ENCODE measurements around the gene OSBPL5.
"Not testable (repeated sequence)": the region's sequence is repeated elsewhere in the genome, so short reads cannot be mapped to it uniquely, and the experiment has no call there.

Gene OSBPL5

GRCh38 chr11:3085052-3085451, 80.1 kb downstream of the OSBPL5 start:
- H3K36me3 Mint-ChIP-seq, result no peaks in the 10 kb centered on the region
- H3K27ac Mint-ChIP-seq, result no peak overlapping the region
- H3K4me3 Mint-ChIP-seq, result no peak overlapping the region
- no peaks in the 10 kb centered on the region for H3K4me1 Mint-ChIP-seq (ENCODE audit: low read depth)
- no peaks in the 10 kb centered on the region for H3K9me3 Mint-ChIP-seq (ENCODE audit: low read depth)
- peaks cover 6% of the 10 kb centered on the region for H3K27me3 Mint-ChIP-seq

GRCh38 chr11:3083321-3083720, 81.8 kb downstream of the OSBPL5 start:
- H3K27ac Mint-ChIP-seq, result no peak overlapping the region
- H3K27me3 Mint-ChIP-seq, result peaks cover 6% of the 10 kb centered on the region
- no peak overlapping the region for H3K4me3 Mint-ChIP-seq
- H3K4me1 Mint-ChIP-seq (ENCODE audit: low read depth), result no peaks in the 10 kb centered on the region
- no peaks in the 10 kb centered on the region for H3K36me3 Mint-ChIP-seq
- no peaks in the 10 kb centered on the region for H3K9me3 Mint-ChIP-seq (ENCODE audit: low read depth)

- no peak overlapping the region for H3K27ac Mint-ChIP-seq
- peaks cover 6% of the 10 kb centered on the region for H3K27me3 Mint-ChIP-seq
- no peaks in the 10 kb centered on the region for H3K36me3 Mint-ChIP-seq
- no peaks in the 10 kb centered on the region for H3K4me1 Mint-ChIP-seq (ENCODE audit: low read depth)
- H3K4me3 Mint-ChIP-seq, result no peak overlapping the region
- no peaks in the 10 kb centered on the region for H3K9me3 Mint-ChIP-seq (ENCODE audit: low read depth)
These were observed 83.7 kb downstream of the OSBPL5 start for GRCh38 chr11:3081386-3081751.

- Mint-ChIP-seq H3K36me3 (no peaks in the 10 kb centered on the region), H3K27ac (no peak overlapping the region), H3K4me3 (no peak overlapping the region), H3K27me3 (peaks cover 6% of the 10 kb centered on the region), H3K4me1 (ENCODE audit: low read depth) (no peaks in the 10 kb centered on the region), H3K9me3 (ENCODE audit: low read depth) (no peaks in the 10 kb centered on the region)
These were observed 84.3 kb downstream of the OSBPL5 start for GRCh38 chr11:3080733-3081385.

- Mint-ChIP-seq H3K36me3 (no peaks in the 10 kb centered on the region), H3K27ac (no peak overlapping the region), H3K27me3 (peaks cover 6% of the 10 kb centered on the region), H3K9me3 (ENCODE audit: low read depth) (no peaks in the 10 kb centered on the region), H3K4me1 (ENCODE audit: low read depth) (no peaks in the 10 kb centered on the region), H3K4me3 (no peak overlapping the region)
These were observed 85.0 kb downstream of the OSBPL5 start for GRCh38 chr11:3080104-3080503.

GRCh38 chr11:3077846-3078440, 87.2 kb downstream of the OSBPL5 start:
- H3K4me1 Mint-ChIP-seq (ENCODE audit: low read depth), result no peaks in the 10 kb centered on the region
- H3K27ac Mint-ChIP-seq, result no peak overlapping the region
- no peaks in the 10 kb centered on the region for H3K36me3 Mint-ChIP-seq
- H3K9me3 Mint-ChIP-seq (ENCODE audit: low read depth), result no peaks in the 10 kb centered on the region
- peaks cover 6% of the 10 kb centered on the region for H3K27me3 Mint-ChIP-seq
- no peak overlapping the region for H3K4me3 Mint-ChIP-seq

GRCh38 chr11:3077189-3077836, 87.8 kb downstream of the OSBPL5 start:
- H3K36me3 Mint-ChIP-seq, result no peaks in the 10 kb centered on the region
- H3K4me1 Mint-ChIP-seq (ENCODE audit: low read depth), result no peaks in the 10 kb centered on the region
- H3K9me3 Mint-ChIP-seq (ENCODE audit: low read depth), result no peaks in the 10 kb centered on the region
- no peak overlapping the region for H3K27ac Mint-ChIP-seq
- peaks cover 4% of the 10 kb centered on the region for H3K27me3 Mint-ChIP-seq
- no peak overlapping the region for H3K4me3 Mint-ChIP-seq

GRCh38 chr11:3074912-3075589, 90.1 kb downstream of the OSBPL5 start:
- Mint-ChIP-seq H3K27me3 (no peaks in the 10 kb centered on the region), H3K36me3 (no peaks in the 10 kb centered on the region), H3K4me1 (ENCODE audit: low read depth) (no peaks in the 10 kb centered on the region), H3K9me3 (ENCODE audit: low read depth) (no peaks in the 10 kb centered on the region), H3K27ac (no peak overlapping the region), H3K4me3 (no peak overlapping the region)

GRCh38 chr11:3073029-3073435, 92.1 kb downstream of the OSBPL5 start:
- Mint-ChIP-seq H3K9me3 (ENCODE audit: low read depth) (no peaks in the 10 kb centered on the region), H3K27ac (no peak overlapping the region), H3K4me1 (ENCODE audit: low read depth) (no peaks in the 10 kb centered on the region), H3K4me3 (no peak overlapping the region), H3K36me3 (no peaks in the 10 kb centered on the region), H3K27me3 (no peaks in the 10 kb centered on the region)

GRCh38 chr11:3069425-3069824, 95.7 kb downstream of the OSBPL5 start:
- Mint-ChIP-seq H3K4me3 (no peak overlapping the region), H3K4me1 (ENCODE audit: low read depth) (no peaks in the 10 kb centered on the region)

GRCh38 chr11:3066308-3066707, 98.8 kb downstream of the OSBPL5 start:
- not testable (repeated sequence) for H3K4me3 Mint-ChIP-seq; H3K9me3 Mint-ChIP-seq (ENCODE audit: low read depth); H3K4me1 Mint-ChIP-seq (ENCODE audit: low read depth); H3K27ac Mint-ChIP-seq; H3K27me3 Mint-ChIP-seq; H3K36me3 Mint-ChIP-seq

More at GRCh38 chr11:3069425-3069824, 95.7 kb downstream of the OSBPL5 start:
- H3K9me3 Mint-ChIP-seq (ENCODE audit: low read depth), result no peaks in the 10 kb centered on the region
- H3K36me3 Mint-ChIP-seq, result no peaks in the 10 kb centered on the region
- H3K27me3 Mint-ChIP-seq, result peaks cover 2% of the 10 kb centered on the region
- H3K27ac Mint-ChIP-seq, result no peak overlapping the region

GRCh38 chr11:3064709-3065108, 100.4 kb downstream of the OSBPL5 start:
- H3K9me3 Mint-ChIP-seq (ENCODE audit: low read depth); H3K4me3 Mint-ChIP-seq; H3K4me1 Mint-ChIP-seq (ENCODE audit: low read depth); H3K27me3 Mint-ChIP-seq; H3K36me3 Mint-ChIP-seq; H3K27ac Mint-ChIP-seq: not testable (repeated sequence)

- H3K27me3 Mint-ChIP-seq; H3K4me1 Mint-ChIP-seq (ENCODE audit: low read depth); H3K27ac Mint-ChIP-seq: not testable (repeated sequence)
These were observed 101.2 kb downstream of the OSBPL5 start for GRCh38 chr11:3063876-3064275.

GRCh38 chr11:3063432-3063831, 101.7 kb downstream of the OSBPL5 start:
- H3K27me3 Mint-ChIP-seq; H3K27ac Mint-ChIP-seq; H3K4me1 Mint-ChIP-seq (ENCODE audit: low read depth); H3K4me3 Mint-ChIP-seq; H3K9me3 Mint-ChIP-seq (ENCODE audit: low read depth); H3K36me3 Mint-ChIP-seq: not testable (repeated sequence)

More at GRCh38 chr11:3063876-3064275, 101.2 kb downstream of the OSBPL5 start:
- not testable (repeated sequence) for H3K4me3 Mint-ChIP-seq; H3K9me3 Mint-ChIP-seq (ENCODE audit: low read depth); H3K36me3 Mint-ChIP-seq

- Mint-ChIP-seq H3K27ac (no peak overlapping the region), H3K4me3 (no peak overlapping the region), H3K36me3 (no peaks in the 10 kb centered on the region), H3K27me3 (no peaks in the 10 kb centered on the region), H3K9me3 (ENCODE audit: low read depth) (no peaks in the 10 kb centered on the region), H3K4me1 (ENCODE audit: low read depth) (peaks cover 13% of the 10 kb centered on the region)
These were observed 104.6 kb downstream of the OSBPL5 start for GRCh38 chr11:3060436-3061025.

All from activated naive CD8-positive, alpha-beta T cell (primary cell).